HepG2 (cell line): ENCODE measurements around the gene PSMC5. TPM values are rescaled to one million over a fixed set of nuclear protein-coding genes. Genes with fewer than 3 reads are reported as not detected.

Experiments used
- ATAC-seq: fragments of 200-7000 bp; cut with Tn5 transposase; 3 replicates; pipeline ENCODE4 v1.9.1; 2020; ENCODE audit warnings: mild to moderate bottlenecking, moderate library complexity
- BruUV-seq: library from RNA; stranded (reverse); fragments of 400-500 nt; replicated peaks from 2 replicates; lab custom pipeline; 2021; lab: Mats Ljungman, UMichigan
- CTCF ChIA-PET: fragments of 300-600 bp; formaldehyde crosslinking; extraction: SDS; loops from one replicate; lab custom pipeline; 2021; ENCODE audit warnings: low total read pairs, inconsistent platforms, low intra/inter-chr PET ratio; lab: Yijun Ruan, JAX
- POLR2A ChIA-PET: fragments of 350-600 bp; sonication (Branson Sonifier 250); formaldehyde crosslinking; loops from one replicate; lab custom pipeline; 2020; ENCODE audit warnings: antibody characterized with exemption, inconsistent platforms; lab: Yijun Ruan, JAX
- DNase-seq: peaks from one replicate; pipeline ENCODE4 v3.0.0-alpha.2; 2015; ENCODE audit warnings: low spot score
- FAIRE-seq: peaks from 3 replicates; lab custom pipeline; 2011; peaks lifted over from hg19 to GRCh38; lab: Jason Lieb, UNC
- H2AFZ ChIP-seq: one replicate; pipeline ENCODE4 v1.6.1; 2011; ENCODE audit warnings: low read length, inconsistent platforms
- H3K27ac ChIP-seq: fragments of 300-600 bp; 3 replicates; pipeline ENCODE4 v1.8.0; 2011; ENCODE audit warnings: mixed run types, mild to moderate bottlenecking, mixed read lengths, low read length, inconsistent platforms; ENCODE audit not compliant: insufficient read depth; ENCODE audit errors: extremely low read length
- H3K27me3 ChIP-seq, 2 experiments: fragments of 200-600 bp in 1 of 2; 2 replicates in 1 of 2; 3 replicates in 1 of 2; pipeline versions ENCODE4 v1.6.0 to v1.8.0; 2011; ENCODE audit warnings: low read length in 2 of 2, mild to moderate bottlenecking in 2 of 2, moderate library complexity in 2 of 2, inconsistent platforms in 1 of 2; ENCODE audit not compliant: insufficient read depth in 2 of 2, control insufficient read depth in 1 of 2
- H3K36me3 ChIP-seq, 2 experiments: fragments of 200-600 bp in 1 of 2; replicated peaks in 1 of 2; 2 replicates in 1 of 2; 3 replicates in 1 of 2; pipeline versions ENCODE4 v1.5.1 to v1.8.0; 2011; ENCODE audit warnings: low read length in 2 of 2, inconsistent platforms in 1 of 2; ENCODE audit not compliant: insufficient read depth in 2 of 2, control insufficient read depth in 1 of 2
- H3K4me1 ChIP-seq: 2 replicates; pipeline ENCODE4 v1.5.1; 2012; ENCODE audit warnings: low read length, inconsistent platforms; ENCODE audit not compliant: insufficient read depth
- H3K4me2 ChIP-seq: 2 replicates; pipeline ENCODE4 v1.6.0; 2011; ENCODE audit warnings: low read depth, low read length, inconsistent platforms
- H3K4me3 ChIP-seq, 3 experiments: fragments of 200-600 bp in 1 of 3; sonication (generic), shearing (Covaris generic) in 1 of 3; replicated peaks in 1 of 3; 2 replicates each; pipeline ENCODE4 v1.5.1; 2011 to 2016; ENCODE audit warnings: low read length in 3 of 3, inconsistent platforms in 2 of 3, low read depth in 2 of 3, mild to moderate bottlenecking in 2 of 3, control low read depth in 1 of 3, mixed read lengths in 1 of 3; ENCODE audit not compliant: insufficient read depth in 1 of 3
- H3K79me2 ChIP-seq: one replicate; pipeline ENCODE4 v1.6.1; 2011; ENCODE audit warnings: low read length, inconsistent platforms; ENCODE audit not compliant: insufficient read depth
- H3K9ac ChIP-seq: 2 replicates; pipeline ENCODE4 v1.6.0; 2011; ENCODE audit warnings: mild to moderate bottlenecking, low read depth, low read length, inconsistent platforms; ENCODE audit not compliant: insufficient read depth
- H3K9me3 ChIP-seq: 2 replicates; pipeline ENCODE4 v1.5.1; 2012; ENCODE audit warnings: mild to moderate bottlenecking, low read length
- H4K20me1 ChIP-seq: 2 replicates; pipeline ENCODE4 v1.6.0; 2011; ENCODE audit warnings: inconsistent platforms, mild to moderate bottlenecking, low read length, moderate library complexity; ENCODE audit not compliant: insufficient read depth
- CTCF ChIP-seq: sonication (generic); formaldehyde crosslinking; IDR thresholded peaks from 2 replicates; pipeline ENCODE4 v1.5.0; 2020; ENCODE audit warnings: mild to moderate bottlenecking, missing genetic modification reagents, moderate library complexity
- HNF4A ChIP-seq: sonication (generic); formaldehyde crosslinking; IDR thresholded peaks from 2 replicates; pipeline ENCODE4 v1.4.0; 2020; ENCODE audit warnings: missing genetic modification reagents
- IRF1 ChIP-seq: sonication (generic); formaldehyde crosslinking; IDR thresholded peaks from 2 replicates; pipeline ENCODE4 v1.4.0; 2020; ENCODE audit warnings: low read depth, mild to moderate bottlenecking, missing genetic modification reagents
- MIER2 ChIP-seq: IDR thresholded peaks from 2 replicates; pipeline ENCODE4 v1.6.1; 2016; ENCODE audit warnings: missing biosample characterization, missing genetic modification reagents
- PREB ChIP-seq: sonication (generic); formaldehyde crosslinking; IDR thresholded peaks from 2 replicates; pipeline ENCODE4 v1.4.0; 2020; ENCODE audit warnings: missing genetic modification reagents
- RXRA ChIP-seq: sonication (generic); formaldehyde crosslinking; IDR thresholded peaks from 2 replicates; pipeline ENCODE4 v1.5.1; 2020; ENCODE audit warnings: missing genetic modification reagents
- TCF7 ChIP-seq: sonication (generic); IDR thresholded peaks from 2 replicates; pipeline ENCODE4 v1.6.1; 2016; ENCODE audit warnings: antibody characterized with exemption, low read depth
- ZEB1 ChIP-seq: IDR thresholded peaks from 2 replicates; pipeline ENCODE4 v1.6.1; 2012; ENCODE audit warnings: mild to moderate bottlenecking, low read depth, inconsistent platforms; ENCODE audit not compliant: insufficient replicate concordance
- ZNF678 ChIP-seq: sonication (generic); formaldehyde crosslinking; IDR thresholded peaks from 2 replicates; pipeline ENCODE4 v1.4.0; 2020; ENCODE audit warnings: mild to moderate bottlenecking, missing genetic modification reagents
- ZNF75D ChIP-seq: sonication (generic); formaldehyde crosslinking; IDR thresholded peaks from 2 replicates; pipeline ENCODE4 v1.8.1; 2023; ENCODE audit warnings: missing genetic modification reagents, mild to moderate bottlenecking, borderline replicate concordance
- ZNF878 ChIP-seq: sonication (generic); formaldehyde crosslinking; IDR thresholded peaks from 2 replicates; pipeline ENCODE4 v1.8.1; 2023; ENCODE audit warnings: mild to moderate bottlenecking, missing genetic modification reagents, moderate library complexity
- WGBS: methylation state at CpG from one replicate; pipeline ENCODE4 v1.1.6; 2017; ENCODE audit warnings: low lambda C conversion rate; 5-methylcytosine and 5-hydroxymethylcytosine counted together
- in situ Hi-C: cut with HindIII; loops from 2 replicates; pipeline ENCODE4 v1.10.0; 2017; ENCODE audit warnings: low pct_unique_long_range_greater_than_20kb; ENCODE audit not compliant: extremely low pct_ligation_motif_present
- intact Hi-C: fragments of 100-400 bp; cut with micrococcal nuclease; formaldehyde crosslinking; loops from one replicate; pipeline ENCODE4 v1.10.0; 2022; ENCODE audit not compliant: unreplicated experiment
- polyA plus RNA-seq, 8 experiments: library from polyadenylated mRNA; depleted of rRNA in 3 of 8; stranded (reverse) in 7 of 8; unstranded in 1 of 8; fragments of >200 nt; fragmentation: Illumina TruSeq in 4 of 8; extraction: Trizol in 4 of 8; gene quantifications; 2 replicates each; pipeline versions ENCODE4 v1.2.1 to v1.2.3, GENCODE V29; 2011 to 2016; ENCODE audit warnings: low read depth in 4 of 8, missing spikeins in 1 of 8, mixed read lengths in 1 of 8; ENCODE audit not compliant: insufficient read depth in 1 of 8
- total RNA-seq, 5 experiments: library from RNA; depleted of rRNA; stranded (reverse); fragments of >200 nt; fragmentation: Illumina TruSeq; extraction: Trizol; gene quantifications; 2 replicates each; pipeline ENCODE4 v1.2.3, GENCODE V29; 2016; ENCODE audit warnings: low read depth in 1 of 5

PSMC5 gene
- total and polyA plus RNA-seq, 2 of the 13 experiments (the other 11 are each of a cell fraction or from before 2014, with no cell fraction given) = 35.3 to 128 TPM

DNA sequence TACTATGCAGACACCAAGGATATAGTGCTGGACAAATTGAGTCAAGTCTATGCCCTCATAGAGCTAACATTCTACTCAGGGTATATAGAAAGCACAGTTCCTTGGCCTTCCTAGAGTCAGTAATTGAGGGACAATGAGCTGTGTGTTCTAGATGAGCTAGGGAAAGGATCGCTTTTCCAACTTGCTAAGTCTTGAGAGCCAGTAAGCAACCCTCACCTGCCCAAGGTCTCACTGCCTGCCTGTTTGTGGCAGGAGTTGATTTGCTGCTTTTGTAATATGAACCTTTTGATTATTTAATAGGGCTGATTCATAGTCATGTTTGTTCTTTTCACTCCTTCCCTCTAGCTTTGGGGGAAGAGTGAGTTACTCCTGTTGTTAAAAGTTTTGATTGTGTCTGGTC is 46.7 kb upstream of the PSMC5 start (continued):
- TF ChIP-seq CTCF (CRISPR knock-in tag) (no peak), MIER2 (CRISPR knock-in tag) (no peak), ZNF878 (CRISPR knock-in tag) (no peak), IRF1 (CRISPR knock-in tag) (no peak), ZNF678 (CRISPR knock-in tag) (no peak)

- Histone ChIP-seq H3K4me3 (no peak overlapping the region), H3K36me3 (peaks cover 15 to 72% of the 10 kb centered on the region in 2 experiments), H3K27me3 (no peaks in the 10 kb centered on the region), H3K27ac (no peak overlapping the region), H3K4me2 (no peak overlapping the region), H3K9ac (no peak overlapping the region), H2AFZ (no peak overlapping the region), H3K4me1 (peaks cover 92% of the 10 kb centered on the region), H4K20me1 (peaks cover 63% of the 10 kb centered on the region), H3K79me2 (peaks cover 95% of the 10 kb centered on the region), H3K9me3 (no peaks in the 10 kb centered on the region)
- TF ChIP-seq HNF4A = no peak
- TF ChIP-seq ZNF75D (CRISPR knock-in tag) = no peak
- TF ChIP-seq TCF7 = no peak
- no peak for TF ChIP-seq PREB (CRISPR knock-in tag)
- TF ChIP-seq RXRA (CRISPR knock-in tag) = no peak
- no peak for TF ChIP-seq ZEB1
- FAIRE-seq (no peak), DNase-seq (no peak), ATAC-seq (no peak)
- 98% methylated on average over 4 of the region's 4 CpGs for WGBS
- ChIA-PET POLR2A (interaction anchor here (8.5 kb wide), 1 partner anchor 7 kb away, joined by 72 read pairs; the partner anchor contains the start of genes CCDC47 and DDX42), CTCF (no interaction called here)
- BruUV-seq = no TSS peak
- intact Hi-C loops (no loop called here), in situ Hi-C loops (no loop called here)
Observed at GRCh38 chr17:63780928-63781327, 46.3 kb upstream of the PSMC5 start.
